HepG2 (cell line): ENCODE results near the gene SEMA4B. TPM values are rescaled to one million over a fixed set of nuclear protein-coding genes. Genes with fewer than 3 reads are reported as not detected.

Experiments
- ATAC-seq: fragments of 200-7000 bp; cut with Tn5 transposase; 3 replicates; pipeline ENCODE4 v1.9.1; 2020; ENCODE audit warnings: mild to moderate bottlenecking, moderate library complexity
- BruUV-seq: library from RNA; stranded (reverse); fragments of 400-500 nt; replicated peaks from 2 replicates; lab custom pipeline; 2021; lab: Mats Ljungman, UMichigan
- CTCF ChIA-PET: fragments of 300-600 bp; formaldehyde crosslinking; extraction: SDS; loops from one replicate; lab custom pipeline; 2021; ENCODE audit warnings: low total read pairs, inconsistent platforms, low intra/inter-chr PET ratio; lab: Yijun Ruan, JAX
- POLR2A ChIA-PET: fragments of 350-600 bp; sonication (Branson Sonifier 250); formaldehyde crosslinking; loops from one replicate; lab custom pipeline; 2020; ENCODE audit warnings: antibody characterized with exemption, inconsistent platforms; lab: Yijun Ruan, JAX
- DNase-seq: peaks from one replicate; pipeline ENCODE4 v3.0.0-alpha.2; 2015; ENCODE audit warnings: low spot score
- FAIRE-seq: peaks from 3 replicates; lab custom pipeline; 2011; peaks lifted over from hg19 to GRCh38; lab: Jason Lieb, UNC
- H2AFZ ChIP-seq: one replicate; pipeline ENCODE4 v1.6.1; 2011; ENCODE audit warnings: low read length, inconsistent platforms
- H3K27ac ChIP-seq: fragments of 300-600 bp; 3 replicates; pipeline ENCODE4 v1.8.0; 2011; ENCODE audit warnings: mixed run types, mild to moderate bottlenecking, mixed read lengths, low read length, inconsistent platforms; ENCODE audit not compliant: insufficient read depth; ENCODE audit errors: extremely low read length
- H3K27me3 ChIP-seq, 2 experiments: fragments of 200-600 bp in 1 of 2; 2 replicates in 1 of 2; 3 replicates in 1 of 2; pipeline versions ENCODE4 v1.6.0 to v1.8.0; 2011; ENCODE audit warnings: low read length in 2 of 2, mild to moderate bottlenecking in 2 of 2, moderate library complexity in 2 of 2, inconsistent platforms in 1 of 2; ENCODE audit not compliant: insufficient read depth in 2 of 2, control insufficient read depth in 1 of 2
- H3K36me3 ChIP-seq, 2 experiments: fragments of 200-600 bp in 1 of 2; replicated peaks in 1 of 2; 2 replicates in 1 of 2; 3 replicates in 1 of 2; pipeline versions ENCODE4 v1.5.1 to v1.8.0; 2011; ENCODE audit warnings: low read length in 2 of 2, inconsistent platforms in 1 of 2; ENCODE audit not compliant: insufficient read depth in 2 of 2, control insufficient read depth in 1 of 2
- H3K4me1 ChIP-seq: 2 replicates; pipeline ENCODE4 v1.5.1; 2012; ENCODE audit warnings: low read length, inconsistent platforms; ENCODE audit not compliant: insufficient read depth
- H3K4me2 ChIP-seq: 2 replicates; pipeline ENCODE4 v1.6.0; 2011; ENCODE audit warnings: low read depth, low read length, inconsistent platforms
- H3K4me3 ChIP-seq, 3 experiments: fragments of 200-600 bp in 1 of 3; sonication (generic), shearing (Covaris generic) in 1 of 3; replicated peaks in 1 of 3; 2 replicates each; pipeline ENCODE4 v1.5.1; 2011 to 2016; ENCODE audit warnings: low read length in 3 of 3, inconsistent platforms in 2 of 3, low read depth in 2 of 3, mild to moderate bottlenecking in 2 of 3, control low read depth in 1 of 3, mixed read lengths in 1 of 3; ENCODE audit not compliant: insufficient read depth in 1 of 3
- H3K79me2 ChIP-seq: one replicate; pipeline ENCODE4 v1.6.1; 2011; ENCODE audit warnings: low read length, inconsistent platforms; ENCODE audit not compliant: insufficient read depth
- H3K9ac ChIP-seq: 2 replicates; pipeline ENCODE4 v1.6.0; 2011; ENCODE audit warnings: mild to moderate bottlenecking, low read depth, low read length, inconsistent platforms; ENCODE audit not compliant: insufficient read depth
- H3K9me3 ChIP-seq: 2 replicates; pipeline ENCODE4 v1.5.1; 2012; ENCODE audit warnings: mild to moderate bottlenecking, low read length
- H4K20me1 ChIP-seq: 2 replicates; pipeline ENCODE4 v1.6.0; 2011; ENCODE audit warnings: inconsistent platforms, mild to moderate bottlenecking, low read length, moderate library complexity; ENCODE audit not compliant: insufficient read depth
- ELF1 ChIP-seq: sonication (generic); formaldehyde crosslinking; IDR thresholded peaks from 2 replicates; pipeline ENCODE4 v1.4.0; 2020; ENCODE audit warnings: missing genetic modification reagents
- JARID2 ChIP-seq: sonication (generic); formaldehyde crosslinking; IDR thresholded peaks from 2 replicates; pipeline ENCODE4 v1.8.1; 2023; ENCODE audit warnings: missing genetic modification reagents, inconsistent platforms; ENCODE audit not compliant: insufficient replicate concordance
- PAX8 ChIP-seq: sonication (generic); formaldehyde crosslinking; IDR thresholded peaks from 2 replicates; pipeline ENCODE4 v1.8.0; 2022; ENCODE audit warnings: mild to moderate bottlenecking, missing genetic modification reagents, borderline replicate concordance
- SYNCRIP ChIP-seq: fragments of 200-400 bp; formaldehyde crosslinking; IDR thresholded peaks from 2 replicates; pipeline ENCODE4 v1.6.1; 2018; ENCODE audit warnings: mild to moderate bottlenecking, low read depth, low read length; ENCODE audit not compliant: insufficient read depth
- ZNF776 ChIP-seq: sonication (generic); formaldehyde crosslinking; IDR thresholded peaks from 2 replicates; pipeline ENCODE4 v1.4.0; 2020; ENCODE audit warnings: mild to moderate bottlenecking, missing genetic modification reagents
- WGBS: methylation state at CpG from one replicate; pipeline ENCODE4 v1.1.6; 2017; ENCODE audit warnings: low lambda C conversion rate; 5-methylcytosine and 5-hydroxymethylcytosine counted together
- in situ Hi-C: cut with HindIII; loops from 2 replicates; pipeline ENCODE4 v1.10.0; 2017; ENCODE audit warnings: low pct_unique_long_range_greater_than_20kb; ENCODE audit not compliant: extremely low pct_ligation_motif_present
- intact Hi-C: fragments of 100-400 bp; cut with micrococcal nuclease; formaldehyde crosslinking; loops from one replicate; pipeline ENCODE4 v1.10.0; 2022; ENCODE audit not compliant: unreplicated experiment
- polyA plus RNA-seq, 8 experiments: library from polyadenylated mRNA; depleted of rRNA in 3 of 8; stranded (reverse) in 7 of 8; unstranded in 1 of 8; fragments of >200 nt; fragmentation: Illumina TruSeq in 4 of 8; extraction: Trizol in 4 of 8; gene quantifications; 2 replicates each; pipeline versions ENCODE4 v1.2.1 to v1.2.3, GENCODE V29; 2011 to 2016; ENCODE audit warnings: low read depth in 4 of 8, missing spikeins in 1 of 8, mixed read lengths in 1 of 8; ENCODE audit not compliant: insufficient read depth in 1 of 8
- total RNA-seq, 5 experiments: library from RNA; depleted of rRNA; stranded (reverse); fragments of >200 nt; fragmentation: Illumina TruSeq; extraction: Trizol; gene quantifications; 2 replicates each; pipeline ENCODE4 v1.2.3, GENCODE V29; 2016; ENCODE audit warnings: low read depth in 1 of 5
- TF ChIP-seq, protein P1 (sequence below): sonication (generic); formaldehyde crosslinking; IDR thresholded peaks from one replicate; pipeline ENCODE4 v1.5.1; 2020; ENCODE audit warnings: mild to moderate bottlenecking, missing genetic modification reagents; ENCODE audit errors: not compliant biosample characterization
- TF ChIP-seq, protein P2 (sequence below): sonication (generic); formaldehyde crosslinking; IDR thresholded peaks from 2 replicates; pipeline ENCODE4 v1.5.1; 2020; ENCODE audit warnings: mild to moderate bottlenecking, missing genetic modification reagents, moderate library complexity

SEMA4B gene
- total and polyA plus RNA-seq, 2 of the 13 experiments (the other 11 are each of a cell fraction or from before 2014, with no cell fraction given) = 2.1 to 17.0 TPM

DNA sequence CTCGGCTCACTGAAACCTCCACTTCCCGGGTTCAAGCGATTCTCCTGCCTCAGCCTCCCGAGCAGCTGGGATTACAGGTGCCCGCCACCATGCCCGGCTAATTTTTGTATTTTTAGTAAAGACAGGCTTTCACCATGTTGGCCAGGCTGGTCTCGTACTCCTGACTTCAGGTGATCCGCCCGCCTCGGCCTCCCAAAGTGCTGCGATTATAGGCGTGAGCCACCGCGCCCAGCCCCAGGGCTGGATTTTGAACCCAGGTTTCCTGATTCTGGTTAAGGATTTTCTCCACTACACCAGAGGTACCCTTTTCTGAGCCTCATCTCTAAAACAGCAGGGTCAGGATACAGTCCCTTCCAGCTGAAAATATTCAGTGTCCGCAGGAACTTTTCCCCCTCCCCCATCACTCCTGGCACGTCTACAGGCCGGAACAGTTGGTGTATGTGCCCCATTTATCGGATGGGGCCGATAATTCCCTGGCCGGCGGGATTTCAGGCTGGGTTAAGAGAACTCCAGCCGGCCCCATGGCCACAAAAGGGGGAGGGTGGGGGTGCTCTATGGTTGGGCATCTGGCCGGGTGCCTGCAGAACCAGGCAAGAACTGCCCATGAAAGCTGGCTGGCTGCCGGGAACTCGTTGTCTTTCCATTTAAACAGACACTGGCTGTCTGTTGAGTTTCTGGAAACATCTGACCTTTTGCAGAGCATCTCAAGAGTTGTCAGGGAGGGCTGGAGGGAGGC, 26.8 kb upstream of the SEMA4B start:
- no TSS peak for BruUV-seq
- Histone ChIP-seq H3K27ac (no peak overlapping the region), H3K4me1 (peaks cover 57% of the 10 kb centered on the region), H3K36me3 (no peaks in the 10 kb centered on the region), H2AFZ (peak overlapping the region; percentile 42), H3K9me3 (no peaks in the 10 kb centered on the region), H3K4me3 (peak overlapping the region in 2 of 3 experiments; percentile 5 to 20; a peak in 3 of 6 replicates), H3K27me3 (no peaks in the 10 kb centered on the region), H3K79me2 (no peaks in the 10 kb centered on the region), H3K9ac (no peak overlapping the region), H4K20me1 (no peaks in the 10 kb centered on the region), H3K4me2 (peak overlapping the region; percentile 62)
- FAIRE-seq (no peak), DNase-seq (no peak), ATAC-seq (peak; percentile 48)
- CTCF ChIA-PET = no interaction called here
- intact Hi-C loops = no loop called here
- in situ Hi-C loops = no loop called here
- POLR2A ChIA-PET = no interaction called here
- WGBS = 62% methylated on average over 24 of the region's 25 CpGs
- TF ChIP-seq ELF1 (CRISPR knock-in tag) = no peak
- TF ChIP-seq, protein P1, sequence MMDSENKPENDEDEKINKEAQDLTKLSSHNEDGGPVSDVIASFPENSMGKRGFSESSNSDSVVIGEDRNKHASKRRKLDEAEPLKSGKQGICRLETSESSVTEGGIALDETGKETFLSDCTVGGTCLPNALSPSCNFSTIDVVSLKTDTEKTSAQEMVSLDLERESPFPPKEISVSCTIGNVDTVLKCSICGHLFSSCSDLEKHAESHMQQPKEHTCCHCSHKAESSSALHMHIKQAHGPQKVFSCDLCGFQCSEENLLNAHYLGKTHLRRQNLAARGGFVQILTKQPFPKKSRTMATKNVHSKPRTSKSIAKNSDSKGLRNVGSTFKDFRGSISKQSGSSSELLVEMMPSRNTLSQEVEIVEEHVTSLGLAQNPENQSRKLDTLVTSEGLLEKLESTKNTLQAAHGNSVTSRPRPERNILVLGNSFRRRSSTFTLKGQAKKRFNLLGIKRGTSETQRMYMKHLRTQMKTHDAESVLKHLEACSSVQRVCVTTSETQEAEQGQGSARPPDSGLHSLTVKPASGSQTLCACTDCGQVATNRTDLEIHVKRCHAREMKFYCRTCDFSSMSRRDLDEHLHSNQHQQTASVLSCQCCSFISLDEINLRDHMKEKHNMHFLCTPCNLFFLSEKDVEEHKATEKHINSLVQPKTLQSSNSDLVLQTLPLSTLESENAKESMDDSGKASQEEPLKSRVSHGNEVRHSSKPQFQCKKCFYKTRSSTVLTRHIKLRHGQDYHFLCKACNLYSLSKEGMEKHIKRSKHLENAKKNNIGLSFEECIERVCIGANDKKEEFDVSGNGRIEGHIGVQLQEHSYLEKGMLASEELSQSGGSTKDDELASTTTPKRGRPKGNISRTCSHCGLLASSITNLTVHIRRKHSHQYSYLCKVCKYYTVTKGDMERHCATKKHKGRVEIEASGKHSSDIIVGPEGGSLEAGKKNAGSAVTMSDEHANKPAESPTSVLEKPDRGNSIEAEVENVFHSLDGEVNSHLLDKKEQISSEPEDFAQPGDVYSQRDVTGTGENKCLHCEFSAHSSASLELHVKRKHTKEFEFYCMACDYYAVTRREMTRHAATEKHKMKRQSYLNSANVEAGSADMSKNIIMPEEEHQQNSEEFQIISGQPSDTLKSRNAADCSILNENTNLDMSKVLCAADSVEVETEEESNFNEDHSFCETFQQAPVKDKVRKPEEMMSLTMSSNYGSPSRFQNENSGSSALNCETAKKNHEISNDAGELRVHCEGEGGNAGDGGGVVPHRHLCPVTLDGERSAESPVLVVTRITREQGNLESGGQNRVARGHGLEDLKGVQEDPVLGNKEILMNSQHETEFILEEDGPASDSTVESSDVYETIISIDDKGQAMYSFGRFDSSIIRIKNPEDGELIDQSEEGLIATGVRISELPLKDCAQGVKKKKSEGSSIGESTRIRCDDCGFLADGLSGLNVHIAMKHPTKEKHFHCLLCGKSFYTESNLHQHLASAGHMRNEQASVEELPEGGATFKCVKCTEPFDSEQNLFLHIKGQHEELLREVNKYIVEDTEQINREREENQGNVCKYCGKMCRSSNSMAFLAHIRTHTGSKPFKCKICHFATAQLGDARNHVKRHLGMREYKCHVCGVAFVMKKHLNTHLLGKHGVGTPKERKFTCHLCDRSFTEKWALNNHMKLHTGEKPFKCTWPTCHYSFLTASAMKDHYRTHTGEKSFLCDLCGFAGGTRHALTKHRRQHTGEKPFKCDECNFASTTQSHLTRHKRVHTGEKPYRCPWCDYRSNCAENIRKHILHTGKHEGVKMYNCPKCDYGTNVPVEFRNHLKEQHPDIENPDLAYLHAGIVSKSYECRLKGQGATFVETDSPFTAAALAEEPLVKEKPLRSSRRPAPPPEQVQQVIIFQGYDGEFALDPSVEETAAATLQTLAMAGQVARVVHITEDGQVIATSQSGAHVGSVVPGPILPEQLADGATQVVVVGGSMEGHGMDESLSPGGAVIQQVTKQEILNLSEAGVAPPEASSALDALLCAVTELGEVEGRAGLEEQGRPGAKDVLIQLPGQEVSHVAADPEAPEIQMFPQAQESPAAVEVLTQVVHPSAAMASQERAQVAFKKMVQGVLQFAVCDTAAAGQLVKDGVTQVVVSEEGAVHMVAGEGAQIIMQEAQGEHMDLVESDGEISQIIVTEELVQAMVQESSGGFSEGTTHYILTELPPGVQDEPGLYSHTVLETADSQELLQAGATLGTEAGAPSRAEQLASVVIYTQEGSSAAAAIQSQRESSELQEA = no peak
- TF ChIP-seq, protein P2, sequence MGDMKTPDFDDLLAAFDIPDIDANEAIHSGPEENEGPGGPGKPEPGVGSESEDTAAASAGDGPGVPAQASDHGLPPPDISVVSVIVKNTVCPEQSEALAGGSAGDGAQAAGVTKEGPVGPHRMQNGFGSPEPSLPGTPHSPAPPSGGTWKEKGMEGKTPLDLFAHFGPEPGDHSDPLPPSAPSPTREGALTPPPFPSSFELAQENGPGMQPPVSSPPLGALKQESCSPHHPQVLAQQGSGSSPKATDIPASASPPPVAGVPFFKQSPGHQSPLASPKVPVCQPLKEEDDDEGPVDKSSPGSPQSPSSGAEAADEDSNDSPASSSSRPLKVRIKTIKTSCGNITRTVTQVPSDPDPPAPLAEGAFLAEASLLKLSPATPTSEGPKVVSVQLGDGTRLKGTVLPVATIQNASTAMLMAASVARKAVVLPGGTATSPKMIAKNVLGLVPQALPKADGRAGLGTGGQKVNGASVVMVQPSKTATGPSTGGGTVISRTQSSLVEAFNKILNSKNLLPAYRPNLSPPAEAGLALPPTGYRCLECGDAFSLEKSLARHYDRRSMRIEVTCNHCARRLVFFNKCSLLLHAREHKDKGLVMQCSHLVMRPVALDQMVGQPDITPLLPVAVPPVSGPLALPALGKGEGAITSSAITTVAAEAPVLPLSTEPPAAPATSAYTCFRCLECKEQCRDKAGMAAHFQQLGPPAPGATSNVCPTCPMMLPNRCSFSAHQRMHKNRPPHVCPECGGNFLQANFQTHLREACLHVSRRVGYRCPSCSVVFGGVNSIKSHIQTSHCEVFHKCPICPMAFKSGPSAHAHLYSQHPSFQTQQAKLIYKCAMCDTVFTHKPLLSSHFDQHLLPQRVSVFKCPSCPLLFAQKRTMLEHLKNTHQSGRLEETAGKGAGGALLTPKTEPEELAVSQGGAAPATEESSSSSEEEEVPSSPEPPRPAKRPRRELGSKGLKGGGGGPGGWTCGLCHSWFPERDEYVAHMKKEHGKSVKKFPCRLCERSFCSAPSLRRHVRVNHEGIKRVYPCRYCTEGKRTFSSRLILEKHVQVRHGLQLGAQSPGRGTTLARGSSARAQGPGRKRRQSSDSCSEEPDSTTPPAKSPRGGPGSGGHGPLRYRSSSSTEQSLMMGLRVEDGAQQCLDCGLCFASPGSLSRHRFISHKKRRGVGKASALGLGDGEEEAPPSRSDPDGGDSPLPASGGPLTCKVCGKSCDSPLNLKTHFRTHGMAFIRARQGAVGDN = peak; percentile 39
- TF ChIP-seq ZNF776 (CRISPR knock-in tag) = no peak
- no peak for TF ChIP-seq PAX8
- no peak for TF ChIP-seq SYNCRIP
- TF ChIP-seq JARID2 (CRISPR knock-in tag) = no peak
